ENCODE results near the gene LDB3. TPM values are rescaled to one million over a fixed set of nuclear protein-coding genes. Genes with fewer than 3 reads are reported as not detected.

Gene LDB3
- total and polyA plus RNA-seq, 2 of the 8 experiments (the other 6 are each of a cell fraction or from before 2014, with no cell fraction given): 0.20 to 0.43 TPM

DNA sequence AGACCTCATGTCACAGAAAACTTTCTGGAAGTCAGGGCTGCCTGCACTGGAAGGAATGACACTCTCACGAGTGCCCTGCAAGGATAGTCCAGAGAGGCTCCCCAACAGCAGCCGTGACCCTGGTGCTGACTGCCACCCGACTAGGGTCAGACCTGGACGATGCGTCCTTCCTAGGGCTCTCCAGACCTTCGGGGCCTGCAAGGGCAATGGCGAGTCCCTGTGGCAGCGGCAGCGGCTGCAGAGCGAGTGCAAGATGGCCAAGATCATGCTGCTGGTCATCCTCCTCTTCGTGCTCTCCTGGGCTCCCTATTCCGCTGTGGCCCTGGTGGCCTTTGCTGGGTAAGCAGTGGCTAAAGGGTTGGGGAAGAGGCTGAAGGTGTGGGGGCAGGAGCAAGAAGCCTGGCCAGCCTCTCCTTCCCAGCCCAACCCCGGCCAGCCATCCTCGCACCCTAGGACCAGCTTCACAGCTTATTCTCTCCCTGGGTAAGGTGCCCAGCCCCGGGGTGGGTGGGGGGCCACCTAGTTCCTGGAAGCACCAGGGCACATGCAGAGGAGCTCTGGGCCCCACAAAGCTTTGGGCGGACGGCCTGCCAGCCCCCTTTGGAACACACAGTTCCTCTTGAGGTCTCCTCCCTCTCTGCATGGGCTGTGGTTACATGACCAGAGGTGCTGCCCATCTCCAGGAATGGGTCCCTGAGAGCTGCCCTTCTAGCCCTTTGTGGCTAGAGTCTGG, 8.4 kb upstream of the LDB3 start (continued):
- TF ChIP-seq, protein P1, sequence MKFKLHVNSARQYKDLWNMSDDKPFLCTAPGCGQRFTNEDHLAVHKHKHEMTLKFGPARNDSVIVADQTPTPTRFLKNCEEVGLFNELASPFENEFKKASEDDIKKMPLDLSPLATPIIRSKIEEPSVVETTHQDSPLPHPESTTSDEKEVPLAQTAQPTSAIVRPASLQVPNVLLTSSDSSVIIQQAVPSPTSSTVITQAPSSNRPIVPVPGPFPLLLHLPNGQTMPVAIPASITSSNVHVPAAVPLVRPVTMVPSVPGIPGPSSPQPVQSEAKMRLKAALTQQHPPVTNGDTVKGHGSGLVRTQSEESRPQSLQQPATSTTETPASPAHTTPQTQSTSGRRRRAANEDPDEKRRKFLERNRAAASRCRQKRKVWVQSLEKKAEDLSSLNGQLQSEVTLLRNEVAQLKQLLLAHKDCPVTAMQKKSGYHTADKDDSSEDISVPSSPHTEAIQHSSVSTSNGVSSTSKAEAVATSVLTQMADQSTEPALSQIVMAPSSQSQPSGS (IDR thresholded peaks at IDR 0.05; ENCODE audit: low read length): no peak
- no peak for TF ChIP-seq SIRT6 (IDR thresholded peaks at IDR 0.05; ENCODE audit: low read length)
- TF ChIP-seq KDM5A (IDR thresholded peaks at IDR 0.05; ENCODE audit: low read length): no peak
- no peak for TF ChIP-seq POU5F1 (IDR thresholded peaks at IDR 0.05; ENCODE audit: low read depth, low read length)
- TF ChIP-seq KDM4A (IDR thresholded peaks at IDR 0.05; ENCODE audit: low read depth, low read length, severe bottlenecking): no peak
- no peak for TF ChIP-seq RFX5 (IDR thresholded peaks at IDR 0.05; ENCODE audit: borderline replicate concordance, low read depth, low read length)

All from H1 (cell line).